Natural killer cell (primary cell): Measurements from ENCODE around the gene KRTCAP2. TPM values are rescaled to one million over a fixed set of nuclear protein-coding genes. Genes with fewer than 3 reads are reported as not detected.

Experiments
- ATAC-seq, 3 donors: fragments of 150-1000 bp in 2 of 3; fragments of 200-7000 bp in 1 of 3; cut with Tn5 transposase; 1 replicate in 1 of 3; 2 replicates in 2 of 3; pipeline ENCODE4 v1.10.0; 2021; ENCODE audit warnings: mild to moderate bottlenecking in 2 of 3, moderate library complexity in 2 of 3
- DNase-seq, 2 donors: peaks; one replicate each; pipeline versions ENCODE4 v3.0.0 to v3.0.0-alpha.2; 2013 to 2021; ENCODE audit warnings: mixed read lengths in 1 of 2
- H3K27ac ChIP-seq: one replicate; pipeline ENCODE4 v1.5.1; 2013; ENCODE audit warnings: mild to moderate bottlenecking, low read length
- H3K27me3 ChIP-seq: one replicate; pipeline ENCODE4 v1.6.1; 2013; ENCODE audit warnings: low read length; ENCODE audit not compliant: control insufficient read depth, insufficient read depth
- H3K36me3 ChIP-seq: one replicate; pipeline ENCODE4 v1.6.1; 2013; ENCODE audit warnings: low read length; ENCODE audit not compliant: control insufficient read depth, insufficient read depth
- H3K4me1 ChIP-seq: one replicate; pipeline ENCODE4 v1.6.1; 2013; ENCODE audit warnings: low read length; ENCODE audit not compliant: control insufficient read depth, insufficient read depth
- H3K4me3 ChIP-seq: one replicate; pipeline ENCODE4 v1.5.1; 2013; ENCODE audit warnings: low read length
- H3K9me3 ChIP-seq: one replicate; pipeline ENCODE4 v1.6.1; 2013; ENCODE audit warnings: low read length; ENCODE audit not compliant: control insufficient read depth, insufficient read depth
- H3K27ac Mint-ChIP-seq, 2 donors: one replicate each; pipeline ENCODE4 v1.8.0; 2022; ENCODE audit warnings: mild to moderate bottlenecking in 2 of 2, mixed read lengths in 2 of 2, moderate library complexity in 1 of 2
- H3K27me3 Mint-ChIP-seq, 2 donors: one replicate each; pipeline ENCODE4 v1.8.0; 2022; ENCODE audit warnings: low read depth in 2 of 2, mixed read lengths in 2 of 2
- H3K36me3 Mint-ChIP-seq: one replicate; pipeline ENCODE4 v1.8.0; 2022; ENCODE audit warnings: mixed read lengths
- H3K4me1 Mint-ChIP-seq, 2 donors: one replicate each; pipeline ENCODE4 v1.8.0; 2022; ENCODE audit warnings: mixed read lengths in 2 of 2
- H3K4me3 Mint-ChIP-seq: one replicate; pipeline ENCODE4 v1.8.0; 2022; ENCODE audit warnings: mild to moderate bottlenecking, moderate library complexity, mixed read lengths
- H3K9me3 Mint-ChIP-seq, 2 donors: one replicate each; pipeline ENCODE4 v1.8.0; 2022; ENCODE audit warnings: mixed read lengths in 2 of 2
- WGBS: methylation state at CpG from one replicate; pipeline ENCODE4 v1.1.7; 2013; ENCODE audit warnings: missing lambda C conversion rate; ENCODE audit not compliant: insufficient coverage; 5-methylcytosine and 5-hydroxymethylcytosine counted together
- intact Hi-C: fragments of 100-400 bp; cut with micrococcal nuclease; formaldehyde crosslinking; loops from one replicate; pipeline ENCODE4 v1.14.2; 2022
- total RNA-seq, 4 donors: library from RNA; stranded (reverse); fragments of 120-200 nt in 1 of 4; gene quantifications; one replicate each; pipeline versions ENCODE4 v1.2.3 to v1.2.4, GENCODE V29; 2013 to 2022
- TF ChIP-seq, protein P1 (sequence below): fragments of 200-600 bp; IDR thresholded peaks from one replicate; pipeline ENCODE4 v1.8.0; 2022; ENCODE audit warnings: antibody characterized with exemption

Gene KRTCAP2
- total RNA-seq, 3 donors from 2014 or later (not counting 1 experiment from before 2014, with no cell fraction given) = 95.3 to 113 (median 104) TPM

DNA sequence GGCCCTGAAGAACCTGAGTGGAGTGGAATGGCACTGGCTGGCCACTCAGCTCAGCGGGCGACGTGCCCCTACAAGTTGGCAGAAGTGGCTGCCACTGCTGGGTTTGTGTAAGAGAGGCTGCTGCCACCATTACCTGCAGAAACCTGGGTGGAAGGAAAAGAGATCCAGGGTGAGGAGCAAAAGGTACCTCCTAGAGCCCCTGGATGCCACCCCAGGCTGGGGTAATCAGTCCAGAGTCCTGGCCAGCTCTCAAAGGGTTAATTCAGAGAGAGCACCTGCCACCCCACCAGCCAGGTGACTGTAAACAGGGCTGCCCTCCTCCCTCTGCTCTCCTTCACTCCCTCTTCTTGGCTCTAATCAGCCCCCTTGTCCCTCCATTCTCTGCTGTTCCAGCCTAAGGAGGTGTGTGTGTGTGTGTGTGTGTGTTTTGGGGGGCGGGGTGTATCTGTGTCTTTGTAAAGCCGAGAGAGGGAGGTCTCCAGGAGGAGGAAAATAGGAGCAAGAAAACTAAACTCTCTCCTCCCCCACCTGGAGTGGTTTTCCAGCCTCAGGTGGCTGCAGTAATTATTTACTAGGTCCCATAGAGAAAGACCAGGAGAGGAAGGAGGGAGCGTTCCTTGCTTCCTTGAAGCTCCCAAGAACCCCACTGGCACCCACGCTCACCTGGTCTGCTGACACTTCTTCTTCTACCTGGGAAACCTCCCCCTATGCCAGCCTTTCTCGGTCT, 13.1 kb upstream of the KRTCAP2 start:
- Mint-ChIP-seq H3K27ac (no peak overlapping the region), H3K4me3 (no peak overlapping the region), H3K9me3 (no peaks in the 10 kb centered on the region), H3K4me1 (peaks cover 6% of the 10 kb centered on the region in 2 donors), H3K36me3 (no peaks in the 10 kb centered on the region), H3K27me3 (no peaks in the 10 kb centered on the region)
- H3K4me3 ChIP-seq = no peak overlapping the region
- peaks cover 18% of the 10 kb centered on the region for H3K4me1 ChIP-seq
- ATAC-seq (no peak), DNase-seq (no peak)
- no peaks in the 10 kb centered on the region for H3K27me3 ChIP-seq
- TF ChIP-seq, protein P1, sequence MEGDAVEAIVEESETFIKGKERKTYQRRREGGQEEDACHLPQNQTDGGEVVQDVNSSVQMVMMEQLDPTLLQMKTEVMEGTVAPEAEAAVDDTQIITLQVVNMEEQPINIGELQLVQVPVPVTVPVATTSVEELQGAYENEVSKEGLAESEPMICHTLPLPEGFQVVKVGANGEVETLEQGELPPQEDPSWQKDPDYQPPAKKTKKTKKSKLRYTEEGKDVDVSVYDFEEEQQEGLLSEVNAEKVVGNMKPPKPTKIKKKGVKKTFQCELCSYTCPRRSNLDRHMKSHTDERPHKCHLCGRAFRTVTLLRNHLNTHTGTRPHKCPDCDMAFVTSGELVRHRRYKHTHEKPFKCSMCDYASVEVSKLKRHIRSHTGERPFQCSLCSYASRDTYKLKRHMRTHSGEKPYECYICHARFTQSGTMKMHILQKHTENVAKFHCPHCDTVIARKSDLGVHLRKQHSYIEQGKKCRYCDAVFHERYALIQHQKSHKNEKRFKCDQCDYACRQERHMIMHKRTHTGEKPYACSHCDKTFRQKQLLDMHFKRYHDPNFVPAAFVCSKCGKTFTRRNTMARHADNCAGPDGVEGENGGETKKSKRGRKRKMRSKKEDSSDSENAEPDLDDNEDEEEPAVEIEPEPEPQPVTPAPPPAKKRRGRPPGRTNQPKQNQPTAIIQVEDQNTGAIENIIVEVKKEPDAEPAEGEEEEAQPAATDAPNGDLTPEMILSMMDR = no peak
- H3K36me3 ChIP-seq = no peaks in the 10 kb centered on the region
- no peaks in the 10 kb centered on the region for H3K9me3 ChIP-seq
- no peak overlapping the region for H3K27ac ChIP-seq
- intact Hi-C loops = no loop called here
- 96% methylated on average over 5 of the region's 8 CpGs for WGBS

DNA sequence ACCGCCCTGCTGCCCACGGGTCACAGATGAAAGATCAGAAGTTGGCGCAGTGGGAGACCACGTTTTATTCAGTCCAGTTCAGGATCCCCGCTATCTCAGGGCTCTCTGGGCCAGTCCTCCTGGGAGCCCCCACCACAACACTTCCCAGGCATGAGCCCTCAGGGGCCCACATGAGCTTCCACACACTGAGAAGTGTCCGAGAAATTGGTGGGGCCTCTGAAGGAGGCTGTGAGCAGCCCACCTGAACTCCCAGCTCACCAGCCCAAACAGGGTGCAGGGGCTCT, 12.6 kb upstream of the KRTCAP2 start:
- no peak overlapping the region for H3K27ac Mint-ChIP-seq
- ATAC-seq (no peak), DNase-seq (no peak)
- H3K4me3 Mint-ChIP-seq = no peak overlapping the region
- H3K27ac ChIP-seq = no peak overlapping the region
- H3K4me3 ChIP-seq = no peak overlapping the region
- H3K4me1 Mint-ChIP-seq = peaks cover 6% of the 10 kb centered on the region in 2 donors
- 63% methylated on average over 6 of the region's 6 CpGs for WGBS
- no peaks in the 10 kb centered on the region for H3K36me3 Mint-ChIP-seq
- no peaks in the 10 kb centered on the region for H3K27me3 Mint-ChIP-seq
- peaks cover 18% of the 10 kb centered on the region for H3K4me1 ChIP-seq
- H3K27me3 ChIP-seq = no peaks in the 10 kb centered on the region
- intact Hi-C loops = no loop called here
- TF ChIP-seq, protein P1 = no peak
- no peaks in the 10 kb centered on the region for H3K9me3 ChIP-seq
- H3K9me3 Mint-ChIP-seq = no peaks in the 10 kb centered on the region
- H3K36me3 ChIP-seq = no peaks in the 10 kb centered on the region

DNA sequence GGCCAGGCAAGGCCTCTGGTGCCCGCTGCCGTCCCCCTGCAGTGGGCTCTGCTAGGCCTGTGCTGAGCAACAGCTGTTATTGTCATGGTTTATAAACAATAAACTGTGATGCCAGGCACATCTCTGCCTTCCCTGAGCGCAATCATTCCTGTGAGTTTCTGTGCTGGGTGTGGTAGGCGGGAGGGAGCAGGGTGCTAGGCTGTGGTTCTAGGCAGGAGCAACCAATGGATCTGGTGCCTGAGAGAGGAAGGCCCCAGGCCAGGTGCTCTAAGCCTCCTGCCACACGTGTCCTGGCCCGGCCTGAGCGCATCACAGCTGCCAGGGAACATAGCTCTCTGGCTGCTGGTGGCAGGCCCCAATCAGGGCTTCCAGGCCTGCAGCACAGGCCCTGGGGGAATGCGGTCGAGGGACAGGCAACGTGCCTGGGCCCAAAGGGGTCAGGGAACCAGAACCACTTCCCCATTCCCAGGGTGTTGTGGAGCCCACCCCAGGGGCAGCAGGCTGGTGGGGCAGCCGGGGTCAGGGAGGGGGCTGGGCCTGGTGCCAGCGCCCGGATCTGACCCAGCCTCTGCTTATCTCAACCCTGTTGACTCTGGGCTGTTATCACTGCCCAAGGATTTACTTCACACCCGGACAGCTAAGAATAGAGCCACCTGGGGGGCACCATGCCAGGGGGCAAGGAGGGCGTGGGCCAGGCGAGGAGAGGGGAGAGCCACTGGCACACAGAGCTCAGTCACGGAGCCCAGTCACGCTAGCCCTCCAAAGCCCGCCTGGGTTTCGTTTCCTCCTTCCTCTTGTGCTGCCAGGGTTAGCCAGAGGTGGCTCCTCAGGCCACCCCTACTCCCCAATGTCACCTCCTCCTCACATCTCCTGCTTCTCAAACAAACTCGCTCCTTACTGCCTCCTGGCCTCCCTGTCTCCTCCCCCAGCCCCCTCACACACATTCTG, 12.0 kb upstream of the KRTCAP2 start:
- Mint-ChIP-seq H3K36me3 (no peaks in the 10 kb centered on the region), H3K9me3 (no peaks in the 10 kb centered on the region), H3K27ac (no peak overlapping the region), H3K4me1 (peaks cover 6% of the 10 kb centered on the region in 2 donors), H3K27me3 (no peaks in the 10 kb centered on the region), H3K4me3 (no peak overlapping the region)
- intact Hi-C loops = no loop called here
- H3K27ac ChIP-seq = no peak overlapping the region
- H3K4me3 ChIP-seq = no peak overlapping the region
- 76% methylated on average over 21 of the region's 21 CpGs for WGBS
- no peak for DNase-seq
- peaks cover 18% of the 10 kb centered on the region for H3K4me1 ChIP-seq
- TF ChIP-seq, protein P1 = no peak
- no peaks in the 10 kb centered on the region for H3K9me3 ChIP-seq
- H3K36me3 ChIP-seq = no peaks in the 10 kb centered on the region
- ATAC-seq = peak in 2 of 3 donors; percentile 41 to 49
- no peaks in the 10 kb centered on the region for H3K27me3 ChIP-seq
